Activated CD8-positive, alpha-beta memory T cell treated with anti-CD3 and anti-CD28 coated beads for 36 hours (primary cell): ENCODE data around the gene COL23A1. TPM values are rescaled to one million over a fixed set of nuclear protein-coding genes. Genes with fewer than 3 reads are reported as not detected.

ENCODE experiments used
- CTCF ChIA-PET: fragments of 350-600 bp; sonication (Branson Sonifier 250); formaldehyde crosslinking; loops from one replicate; lab custom pipeline; 2021; ENCODE audit warnings: antibody characterized with exemption; lab: Charles Lee
- POLR2A ChIA-PET: fragments of 350-600 bp; sonication (Branson Sonifier 250); formaldehyde crosslinking; loops from one replicate; lab custom pipeline; 2021; ENCODE audit warnings: antibody characterized with exemption; lab: Charles Lee
- total RNA-seq, 2 experiments: library from RNA; stranded (reverse); gene quantifications; one replicate each; pipeline ENCODE4 v1.2.3, GENCODE V29; 2021

Gene COL23A1
- total RNA-seq, 2 experiments from 2014 or later: 0.11 to 0.13 TPM

GRCh38 chr5:178469011-178469974 is 120.9 kb downstream of the COL23A1 start:
- CTCF ChIA-PET: no interaction called here
- POLR2A ChIA-PET: no interaction called here

- POLR2A ChIA-PET: no interaction called here
- CTCF ChIA-PET: no interaction called here
Measured at GRCh38 chr5:178468196-178468685, 122.0 kb downstream of the COL23A1 start.

- CTCF ChIA-PET: no interaction called here
- POLR2A ChIA-PET: no interaction called here
Measured at GRCh38 chr5:178467568-178468195, 122.5 kb downstream of the COL23A1 start.

GRCh38 chr5:178467205-178467567 is 123.0 kb downstream of the COL23A1 start:
- ChIA-PET CTCF (no interaction called here), POLR2A (no interaction called here)

- CTCF ChIA-PET: no interaction called here
- POLR2A ChIA-PET: no interaction called here
Measured at GRCh38 chr5:178466342-178466741, 123.9 kb downstream of the COL23A1 start.

- ChIA-PET CTCF (no interaction called here), POLR2A (no interaction called here)
Measured at GRCh38 chr5:178465861-178466288, 124.3 kb downstream of the COL23A1 start.

- ChIA-PET CTCF (no interaction called here), POLR2A (no interaction called here)
Measured at GRCh38 chr5:178465228-178465860, 124.8 kb downstream of the COL23A1 start.

- ChIA-PET POLR2A (no interaction called here), CTCF (no interaction called here)
Measured at GRCh38 chr5:178464431-178465048, 125.7 kb downstream of the COL23A1 start.

- POLR2A ChIA-PET: no interaction called here
- CTCF ChIA-PET: no interaction called here
Measured at GRCh38 chr5:178463321-178464155, 126.7 kb downstream of the COL23A1 start.

- CTCF ChIA-PET: no interaction called here
- POLR2A ChIA-PET: no interaction called here
Measured at GRCh38 chr5:178462816-178463215, 127.4 kb downstream of the COL23A1 start.

- CTCF ChIA-PET: interaction anchor here (1.0 to 1.2 kb wide), 2 partner anchors 9 to 181 kb away, joined by 3 to 4 read pairs; no protein-coding TSS in a partner anchor
- POLR2A ChIA-PET: no interaction called here
Measured at GRCh38 chr5:178462076-178462475, 128.1 kb downstream of the COL23A1 start.

- CTCF ChIA-PET: interaction anchor here (0.6 to 1.4 kb wide), 7 partner anchors 8 to 1032 kb away, joined by 3 to 4 read pairs (median 3); no protein-coding TSS in a partner anchor
- POLR2A ChIA-PET: no interaction called here
Measured at GRCh38 chr5:178461004-178461730, 129.0 kb downstream of the COL23A1 start.

GRCh38 chr5:178460598-178460997 is 129.6 kb downstream of the COL23A1 start:
- ChIA-PET CTCF (interaction anchor here (0.9 to 1.4 kb wide), 5 partner anchors 11 to 1033 kb away, joined by 3 to 4 read pairs (median 3); no protein-coding TSS in a partner anchor), POLR2A (no interaction called here)

- ChIA-PET CTCF (interaction anchor here (0.6 to 1.3 kb wide), 3 partner anchors 139 to 1033 kb away, joined by 3 to 4 read pairs (median 4); no protein-coding TSS in a partner anchor), POLR2A (no interaction called here)
Measured at GRCh38 chr5:178460174-178460573, 130.0 kb downstream of the COL23A1 start.

GRCh38 chr5:178458140-178458539 is 132.1 kb downstream of the COL23A1 start:
- POLR2A ChIA-PET: no interaction called here
- CTCF ChIA-PET: no interaction called here

- CTCF ChIA-PET: no interaction called here
- POLR2A ChIA-PET: no interaction called here
Measured at GRCh38 chr5:178457471-178457870, 132.7 kb downstream of the COL23A1 start.

- ChIA-PET POLR2A (no interaction called here), CTCF (no interaction called here)
Measured at GRCh38 chr5:178455480-178455835, 134.7 kb downstream of the COL23A1 start.
